Putamen (tissue), 1 donor: Measurements from ENCODE around the gene TTLL5.
"Not testable (repeated sequence)": the region's sequence is repeated elsewhere in the genome, so short reads cannot be mapped to it uniquely, and the experiment has no call there.

Experiments
- DNase-seq: peaks from one replicate; pipeline ENCODE4 v3.0.0-alpha.2; 2016; ENCODE audit warnings: low spot score

TTLL5 gene

GRCh38 chr14:75907756-75908359 lies 246.8 kb downstream of the TTLL5 start:
- no peak for DNase-seq

GRCh38 chr14:75909630-75910029 lies 248.6 kb downstream of the TTLL5 start:
- no peak for DNase-seq

- no peak for DNase-seq
Observed at GRCh38 chr14:75910048-75910447, 249.0 kb downstream of the TTLL5 start.

- DNase-seq, result peak; percentile 39
Observed at GRCh38 chr14:75911883-75912282, 250.8 kb downstream of the TTLL5 start.

- no peak for DNase-seq
Observed at GRCh38 chr14:75913183-75913582, 252.1 kb downstream of the TTLL5 start.

- DNase-seq, result no peak
Observed at GRCh38 chr14:75915045-75915444, 254.0 kb downstream of the TTLL5 start.

- DNase-seq, result no peak
Observed at GRCh38 chr14:75917322-75917945, 256.4 kb downstream of the TTLL5 start.

- no peak for DNase-seq
Observed at GRCh38 chr14:75917946-75918335, 256.9 kb downstream of the TTLL5 start.

GRCh38 chr14:75920421-75920820 lies 259.4 kb downstream of the TTLL5 start:
- not testable (repeated sequence) for DNase-seq

GRCh38 chr14:75925141-75925840 lies 264.2 kb downstream of the TTLL5 start:
- DNase-seq, result not testable (repeated sequence)

- DNase-seq, result no peak
Observed at GRCh38 chr14:75926431-75927115, 265.5 kb downstream of the TTLL5 start.

- DNase-seq, result no peak
Observed at GRCh38 chr14:75927564-75928087, 266.6 kb downstream of the TTLL5 start.

GRCh38 chr14:75928690-75929181 lies 267.7 kb downstream of the TTLL5 start:
- peak; percentile 39 for DNase-seq

- DNase-seq, result no peak
Observed at GRCh38 chr14:75933712-75934296, 272.8 kb downstream of the TTLL5 start.

GRCh38 chr14:75934998-75935628 lies 274.1 kb downstream of the TTLL5 start:
- peak; percentile 59 for DNase-seq

- DNase-seq, result no peak
Observed at GRCh38 chr14:75939200-75939599, 278.2 kb downstream of the TTLL5 start.

GRCh38 chr14:75941030-75941429 lies 280.0 kb downstream of the TTLL5 start:
- no peak for DNase-seq

- DNase-seq, result no peak
Observed at GRCh38 chr14:75944607-75945241, 283.7 kb downstream of the TTLL5 start.

GRCh38 chr14:75946785-75947184 lies 285.7 kb downstream of the TTLL5 start:
- DNase-seq, result no peak

- no peak for DNase-seq
Observed at GRCh38 chr14:75952489-75952888, 291.4 kb downstream of the TTLL5 start.

- DNase-seq, result no peak
Observed at GRCh38 chr14:75959031-75959430, 298.0 kb downstream of the TTLL5 start.
